ENCODE results near the gene ITGAE. TPM values are rescaled to one million over a fixed set of nuclear protein-coding genes. Genes with fewer than 3 reads are reported as not detected.

The ITGAE gene
- total and polyA plus RNA-seq, 2 experiments from 2014 or later, result 11.7 to 44.9 TPM

DNA sequence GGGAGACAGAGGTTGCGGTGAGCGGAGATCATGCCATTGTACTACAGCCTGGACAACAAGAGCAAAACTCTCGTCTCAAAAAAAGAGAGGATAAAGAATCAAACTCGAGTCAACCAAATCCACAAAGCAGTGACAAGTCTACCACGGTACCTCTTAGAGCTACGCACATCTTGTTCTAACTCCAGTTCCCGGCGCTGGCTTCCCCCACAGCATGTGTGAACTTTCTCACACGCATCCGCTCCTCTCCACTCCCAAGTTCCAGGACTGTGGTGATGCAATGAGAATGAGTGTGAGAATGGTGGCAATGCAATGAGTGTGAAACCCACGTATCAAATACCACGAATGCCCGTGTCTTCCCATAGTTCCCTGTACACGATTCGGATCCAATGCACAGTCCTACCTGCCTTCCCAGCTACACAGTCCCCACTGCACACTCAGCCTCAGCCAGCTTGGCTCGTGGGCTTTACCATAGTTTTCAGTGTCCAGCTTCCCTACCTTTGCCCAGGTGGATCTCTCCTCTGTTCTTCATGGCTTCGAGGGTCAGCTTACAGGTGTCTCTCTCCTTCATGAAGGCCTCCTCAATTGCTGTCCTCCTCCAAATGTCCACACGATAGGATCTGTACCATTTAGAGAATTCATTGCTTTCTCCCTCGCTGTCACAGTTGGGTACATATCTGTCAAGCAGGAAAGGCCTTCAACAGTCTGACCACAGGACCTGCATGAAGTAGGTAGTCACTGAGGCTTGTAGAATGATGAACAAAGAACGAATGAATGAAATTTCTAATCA lies 95.9 kb downstream of the ITGAE start:
- ATAC-seq (no peak), DNase-seq (ENCODE audit: low spot score) (no peak)
- no peak overlapping the region for H3K27ac Mint-ChIP-seq
- Histone ChIP-seq H2AFZ (no peak overlapping the region), H3K79me2 (replicated peaks; ENCODE audit: insufficient read depth) (no peaks in the 10 kb centered on the region), H3K4me3 (no peak overlapping the region), H3K4me1 (ENCODE audit: insufficient read depth) (no peaks in the 10 kb centered on the region), H3F3A (replicated peaks; ENCODE audit: low read depth) (no peaks in the 10 kb centered on the region), H3K9me2 (ENCODE audit: insufficient read depth) (no peaks in the 10 kb centered on the region), H3K27ac (ENCODE audit: low read depth) (no peak overlapping the region), H3K36me3 (ENCODE audit: insufficient read depth) (no peaks in the 10 kb centered on the region), H4K20me1 (replicated peaks; ENCODE audit: insufficient read depth) (no peaks in the 10 kb centered on the region; the same call in 1 of the 2 replicates), H3K27me3 (ENCODE audit: insufficient read depth) (no peaks in the 10 kb centered on the region), H3K4me2 (no peak overlapping the region)
- no peak for TF ChIP-seq EZH2phosphoT487 (IDR thresholded peaks at IDR 0.05; ENCODE audit: unreplicated experiment)
- TF ChIP-seq, protein P1, sequence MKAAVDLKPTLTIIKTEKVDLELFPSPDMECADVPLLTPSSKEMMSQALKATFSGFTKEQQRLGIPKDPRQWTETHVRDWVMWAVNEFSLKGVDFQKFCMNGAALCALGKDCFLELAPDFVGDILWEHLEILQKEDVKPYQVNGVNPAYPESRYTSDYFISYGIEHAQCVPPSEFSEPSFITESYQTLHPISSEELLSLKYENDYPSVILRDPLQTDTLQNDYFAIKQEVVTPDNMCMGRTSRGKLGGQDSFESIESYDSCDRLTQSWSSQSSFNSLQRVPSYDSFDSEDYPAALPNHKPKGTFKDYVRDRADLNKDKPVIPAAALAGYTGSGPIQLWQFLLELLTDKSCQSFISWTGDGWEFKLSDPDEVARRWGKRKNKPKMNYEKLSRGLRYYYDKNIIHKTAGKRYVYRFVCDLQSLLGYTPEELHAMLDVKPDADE (IDR thresholded peaks at IDR 0.05), result no peak
- TF ChIP-seq, protein P2, sequence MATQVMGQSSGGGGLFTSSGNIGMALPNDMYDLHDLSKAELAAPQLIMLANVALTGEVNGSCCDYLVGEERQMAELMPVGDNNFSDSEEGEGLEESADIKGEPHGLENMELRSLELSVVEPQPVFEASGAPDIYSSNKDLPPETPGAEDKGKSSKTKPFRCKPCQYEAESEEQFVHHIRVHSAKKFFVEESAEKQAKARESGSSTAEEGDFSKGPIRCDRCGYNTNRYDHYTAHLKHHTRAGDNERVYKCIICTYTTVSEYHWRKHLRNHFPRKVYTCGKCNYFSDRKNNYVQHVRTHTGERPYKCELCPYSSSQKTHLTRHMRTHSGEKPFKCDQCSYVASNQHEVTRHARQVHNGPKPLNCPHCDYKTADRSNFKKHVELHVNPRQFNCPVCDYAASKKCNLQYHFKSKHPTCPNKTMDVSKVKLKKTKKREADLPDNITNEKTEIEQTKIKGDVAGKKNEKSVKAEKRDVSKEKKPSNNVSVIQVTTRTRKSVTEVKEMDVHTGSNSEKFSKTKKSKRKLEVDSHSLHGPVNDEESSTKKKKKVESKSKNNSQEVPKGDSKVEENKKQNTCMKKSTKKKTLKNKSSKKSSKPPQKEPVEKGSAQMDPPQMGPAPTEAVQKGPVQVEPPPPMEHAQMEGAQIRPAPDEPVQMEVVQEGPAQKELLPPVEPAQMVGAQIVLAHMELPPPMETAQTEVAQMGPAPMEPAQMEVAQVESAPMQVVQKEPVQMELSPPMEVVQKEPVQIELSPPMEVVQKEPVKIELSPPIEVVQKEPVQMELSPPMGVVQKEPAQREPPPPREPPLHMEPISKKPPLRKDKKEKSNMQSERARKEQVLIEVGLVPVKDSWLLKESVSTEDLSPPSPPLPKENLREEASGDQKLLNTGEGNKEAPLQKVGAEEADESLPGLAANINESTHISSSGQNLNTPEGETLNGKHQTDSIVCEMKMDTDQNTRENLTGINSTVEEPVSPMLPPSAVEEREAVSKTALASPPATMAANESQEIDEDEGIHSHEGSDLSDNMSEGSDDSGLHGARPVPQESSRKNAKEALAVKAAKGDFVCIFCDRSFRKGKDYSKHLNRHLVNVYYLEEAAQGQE (IDR thresholded peaks at IDR 0.05; ENCODE audit: unreplicated experiment), result no peak
- no peak for TF ChIP-seq POLR2AphosphoS5 (IDR thresholded peaks at IDR 0.05; ENCODE audit: low read depth)
- TF ChIP-seq CREB1 (CRISPR knock-in tag; IDR thresholded peaks at IDR 0.05; ENCODE audit: low read depth), result no peak
- TF ChIP-seq, protein P3, sequence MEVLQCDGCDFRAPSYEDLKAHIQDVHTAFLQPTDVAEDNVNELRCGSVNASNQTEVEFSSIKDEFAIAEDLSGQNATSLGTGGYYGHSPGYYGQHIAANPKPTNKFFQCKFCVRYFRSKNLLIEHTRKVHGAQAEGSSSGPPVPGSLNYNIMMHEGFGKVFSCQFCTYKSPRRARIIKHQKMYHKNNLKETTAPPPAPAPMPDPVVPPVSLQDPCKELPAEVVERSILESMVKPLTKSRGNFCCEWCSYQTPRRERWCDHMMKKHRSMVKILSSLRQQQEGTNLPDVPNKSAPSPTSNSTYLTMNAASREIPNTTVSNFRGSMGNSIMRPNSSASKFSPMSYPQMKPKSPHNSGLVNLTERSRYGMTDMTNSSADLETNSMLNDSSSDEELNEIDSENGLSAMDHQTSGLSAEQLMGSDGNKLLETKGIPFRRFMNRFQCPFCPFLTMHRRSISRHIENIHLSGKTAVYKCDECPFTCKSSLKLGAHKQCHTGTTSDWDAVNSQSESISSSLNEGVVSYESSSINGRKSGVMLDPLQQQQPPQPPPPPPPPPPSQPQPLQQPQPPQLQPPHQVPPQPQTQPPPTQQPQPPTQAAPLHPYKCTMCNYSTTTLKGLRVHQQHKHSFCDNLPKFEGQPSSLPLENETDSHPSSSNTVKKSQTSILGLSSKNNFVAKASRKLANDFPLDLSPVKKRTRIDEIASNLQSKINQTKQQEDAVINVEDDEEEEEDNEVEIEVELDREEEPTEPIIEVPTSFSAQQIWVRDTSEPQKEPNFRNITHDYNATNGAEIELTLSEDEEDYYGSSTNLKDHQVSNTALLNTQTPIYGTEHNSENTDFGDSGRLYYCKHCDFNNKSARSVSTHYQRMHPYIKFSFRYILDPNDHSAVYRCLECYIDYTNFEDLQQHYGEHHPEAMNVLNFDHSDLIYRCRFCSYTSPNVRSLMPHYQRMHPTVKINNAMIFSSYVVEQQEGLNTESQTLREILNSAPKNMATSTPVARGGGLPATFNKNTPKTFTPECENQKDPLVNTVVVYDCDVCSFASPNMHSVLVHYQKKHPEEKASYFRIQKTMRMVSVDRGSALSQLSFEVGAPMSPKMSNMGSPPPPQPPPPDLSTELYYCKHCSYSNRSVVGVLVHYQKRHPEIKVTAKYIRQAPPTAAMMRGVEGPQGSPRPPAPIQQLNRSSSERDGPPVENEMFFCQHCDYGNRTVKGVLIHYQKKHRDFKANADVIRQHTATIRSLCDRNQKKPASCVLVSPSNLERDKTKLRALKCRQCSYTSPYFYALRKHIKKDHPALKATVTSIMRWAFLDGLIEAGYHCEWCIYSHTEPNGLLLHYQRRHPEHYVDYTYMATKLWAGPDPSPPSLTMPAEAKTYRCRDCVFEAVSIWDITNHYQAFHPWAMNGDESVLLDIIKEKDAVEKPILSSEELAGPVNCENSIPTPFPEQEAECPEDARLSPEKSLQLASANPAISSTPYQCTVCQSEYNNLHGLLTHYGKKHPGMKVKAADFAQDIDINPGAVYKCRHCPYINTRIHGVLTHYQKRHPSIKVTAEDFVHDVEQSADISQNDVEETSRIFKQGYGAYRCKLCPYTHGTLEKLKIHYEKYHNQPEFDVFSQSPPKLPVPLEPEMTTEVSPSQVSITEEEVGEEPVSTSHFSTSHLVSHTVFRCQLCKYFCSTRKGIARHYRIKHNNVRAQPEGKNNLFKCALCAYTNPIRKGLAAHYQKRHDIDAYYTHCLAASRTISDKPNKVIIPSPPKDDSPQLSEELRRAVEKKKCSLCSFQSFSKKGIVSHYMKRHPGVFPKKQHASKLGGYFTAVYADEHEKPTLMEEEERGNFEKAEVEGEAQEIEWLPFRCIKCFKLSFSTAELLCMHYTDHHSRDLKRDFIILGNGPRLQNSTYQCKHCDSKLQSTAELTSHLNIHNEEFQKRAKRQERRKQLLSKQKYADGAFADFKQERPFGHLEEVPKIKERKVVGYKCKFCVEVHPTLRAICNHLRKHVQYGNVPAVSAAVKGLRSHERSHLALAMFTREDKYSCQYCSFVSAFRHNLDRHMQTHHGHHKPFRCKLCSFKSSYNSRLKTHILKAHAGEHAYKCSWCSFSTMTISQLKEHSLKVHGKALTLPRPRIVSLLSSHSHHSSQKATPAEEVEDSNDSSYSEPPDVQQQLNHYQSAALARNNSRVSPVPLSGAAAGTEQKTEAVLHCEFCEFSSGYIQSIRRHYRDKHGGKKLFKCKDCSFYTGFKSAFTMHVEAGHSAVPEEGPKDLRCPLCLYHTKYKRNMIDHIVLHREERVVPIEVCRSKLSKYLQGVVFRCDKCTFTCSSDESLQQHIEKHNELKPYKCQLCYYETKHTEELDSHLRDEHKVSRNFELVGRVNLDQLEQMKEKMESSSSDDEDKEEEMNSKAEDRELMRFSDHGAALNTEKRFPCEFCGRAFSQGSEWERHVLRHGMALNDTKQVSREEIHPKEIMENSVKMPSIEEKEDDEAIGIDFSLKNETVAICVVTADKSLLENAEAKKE (CRISPR knock-in tag; IDR thresholded peaks at IDR 0.05), result no peak
- TF ChIP-seq ZNF331 (CRISPR knock-in tag; IDR thresholded peaks at IDR 0.05; ENCODE audit: low read depth), result no peak
- TF ChIP-seq ZNF114 (CRISPR knock-in tag; IDR thresholded peaks at IDR 0.05), result no peak
- TF ChIP-seq EZH2 (IDR thresholded peaks at IDR 0.05; ENCODE audit: low read depth, unreplicated experiment), result no peak
- TF ChIP-seq STAT1 (IDR thresholded peaks at IDR 0.05; ENCODE audit: unreplicated experiment), result no peak
- TF ChIP-seq, protein P4, sequence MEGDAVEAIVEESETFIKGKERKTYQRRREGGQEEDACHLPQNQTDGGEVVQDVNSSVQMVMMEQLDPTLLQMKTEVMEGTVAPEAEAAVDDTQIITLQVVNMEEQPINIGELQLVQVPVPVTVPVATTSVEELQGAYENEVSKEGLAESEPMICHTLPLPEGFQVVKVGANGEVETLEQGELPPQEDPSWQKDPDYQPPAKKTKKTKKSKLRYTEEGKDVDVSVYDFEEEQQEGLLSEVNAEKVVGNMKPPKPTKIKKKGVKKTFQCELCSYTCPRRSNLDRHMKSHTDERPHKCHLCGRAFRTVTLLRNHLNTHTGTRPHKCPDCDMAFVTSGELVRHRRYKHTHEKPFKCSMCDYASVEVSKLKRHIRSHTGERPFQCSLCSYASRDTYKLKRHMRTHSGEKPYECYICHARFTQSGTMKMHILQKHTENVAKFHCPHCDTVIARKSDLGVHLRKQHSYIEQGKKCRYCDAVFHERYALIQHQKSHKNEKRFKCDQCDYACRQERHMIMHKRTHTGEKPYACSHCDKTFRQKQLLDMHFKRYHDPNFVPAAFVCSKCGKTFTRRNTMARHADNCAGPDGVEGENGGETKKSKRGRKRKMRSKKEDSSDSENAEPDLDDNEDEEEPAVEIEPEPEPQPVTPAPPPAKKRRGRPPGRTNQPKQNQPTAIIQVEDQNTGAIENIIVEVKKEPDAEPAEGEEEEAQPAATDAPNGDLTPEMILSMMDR (conservative IDR thresholded peaks at IDR 0.05; ENCODE audit: low read depth in 2 of 2), result no peak
- TF ChIP-seq NANOG (IDR thresholded peaks at IDR 0.05; ENCODE audit: borderline replicate concordance), result no peak
- TF ChIP-seq JUNB (IDR thresholded peaks at IDR 0.05; ENCODE audit: unreplicated experiment), result no peak
- peaks cover 7% of the 10 kb centered on the region; the same call in 1 of the 3 replicates for H3K9me3 Mint-ChIP-seq
- peaks cover 14% of the 10 kb centered on the region for H3K36me3 Mint-ChIP-seq (ENCODE audit: low read depth)
- no peaks in the 10 kb centered on the region for H3K4me1 Mint-ChIP-seq
- peaks cover 15% of the 10 kb centered on the region for H3K27me3 Mint-ChIP-seq (ENCODE audit: insufficient read depth, low read depth, poor library complexity)
- H3K4me3 Mint-ChIP-seq, result no peak overlapping the region

Measured in GM23338 (cell line).